Measurements from ENCODE around the gene KCNK17.

DNA sequence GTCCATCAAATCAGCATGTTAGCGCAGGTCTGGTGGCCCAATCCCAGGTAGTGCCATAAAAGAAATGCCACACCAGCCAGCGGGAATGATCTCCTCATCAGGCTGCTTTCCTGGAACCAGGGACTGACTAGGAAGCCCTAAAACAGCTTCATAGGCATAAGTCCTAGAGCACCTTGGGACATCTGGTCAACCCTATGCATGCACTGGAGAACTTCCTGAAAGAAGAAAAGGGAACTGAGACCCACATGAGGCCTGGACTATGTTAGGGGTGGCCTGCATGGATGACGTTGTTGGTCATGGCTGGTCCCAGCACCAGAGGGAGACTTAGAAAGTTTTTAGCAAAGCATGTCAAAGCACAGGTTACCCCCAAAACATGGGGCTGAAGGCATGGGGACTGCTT is 15.8 kb upstream of the KCNK17 start:
- TF ChIP-seq EZH2phosphoT487 (IDR thresholded peaks at IDR 0.05; ENCODE audit: borderline replicate concordance, low read depth, low read length): no peak
- TF ChIP-seq, protein P1, sequence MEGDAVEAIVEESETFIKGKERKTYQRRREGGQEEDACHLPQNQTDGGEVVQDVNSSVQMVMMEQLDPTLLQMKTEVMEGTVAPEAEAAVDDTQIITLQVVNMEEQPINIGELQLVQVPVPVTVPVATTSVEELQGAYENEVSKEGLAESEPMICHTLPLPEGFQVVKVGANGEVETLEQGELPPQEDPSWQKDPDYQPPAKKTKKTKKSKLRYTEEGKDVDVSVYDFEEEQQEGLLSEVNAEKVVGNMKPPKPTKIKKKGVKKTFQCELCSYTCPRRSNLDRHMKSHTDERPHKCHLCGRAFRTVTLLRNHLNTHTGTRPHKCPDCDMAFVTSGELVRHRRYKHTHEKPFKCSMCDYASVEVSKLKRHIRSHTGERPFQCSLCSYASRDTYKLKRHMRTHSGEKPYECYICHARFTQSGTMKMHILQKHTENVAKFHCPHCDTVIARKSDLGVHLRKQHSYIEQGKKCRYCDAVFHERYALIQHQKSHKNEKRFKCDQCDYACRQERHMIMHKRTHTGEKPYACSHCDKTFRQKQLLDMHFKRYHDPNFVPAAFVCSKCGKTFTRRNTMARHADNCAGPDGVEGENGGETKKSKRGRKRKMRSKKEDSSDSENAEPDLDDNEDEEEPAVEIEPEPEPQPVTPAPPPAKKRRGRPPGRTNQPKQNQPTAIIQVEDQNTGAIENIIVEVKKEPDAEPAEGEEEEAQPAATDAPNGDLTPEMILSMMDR (conservative IDR thresholded peaks at IDR 0.05; ENCODE audit: low read length): no peak
